Epidermal melanocyte (primary cell): ENCODE results near the gene METTL23.
"Not testable (repeated sequence)": the region's sequence is repeated elsewhere in the genome, so short reads cannot be mapped to it uniquely, and the experiment has no call there.

Experiments used
- DNase-seq: peaks from one replicate; pipeline ENCODE4 v3.0.0; 2011; ENCODE audit warnings: low spot score; ENCODE audit not compliant: insufficient read length

METTL23 gene

GRCh38 chr17:76695059-76695831, 31.4 kb upstream of the METTL23 start:
- no peak for DNase-seq

GRCh38 chr17:76696763-76697701, 29.6 kb upstream of the METTL23 start:
- no peak for DNase-seq

GRCh38 chr17:76697702-76698465, 28.8 kb upstream of the METTL23 start:
- DNase-seq, result no peak

GRCh38 chr17:76698466-76698977, 28.1 kb upstream of the METTL23 start:
- DNase-seq, result not testable (repeated sequence)

GRCh38 chr17:76700270-76700616, 26.4 kb upstream of the METTL23 start:
- DNase-seq, result no peak

GRCh38 chr17:76700617-76701470, 25.8 kb upstream of the METTL23 start:
- DNase-seq, result peak; percentile 53

GRCh38 chr17:76701471-76701967, 25.1 kb upstream of the METTL23 start:
- DNase-seq, result no peak

GRCh38 chr17:76702076-76702475, 24.6 kb upstream of the METTL23 start:
- no peak for DNase-seq

GRCh38 chr17:76702941-76703637, 23.6 kb upstream of the METTL23 start:
- no peak for DNase-seq

GRCh38 chr17:76704805-76705204, 21.8 kb upstream of the METTL23 start:
- no peak for DNase-seq

- DNase-seq, result no peak
These were observed 19.8 kb upstream of the METTL23 start for GRCh38 chr17:76706817-76707216.

GRCh38 chr17:76707985-76708807, 18.4 kb upstream of the METTL23 start:
- DNase-seq, result peak; percentile 18

- DNase-seq, result peak; percentile 86
These were observed 17.3 kb upstream of the METTL23 start for GRCh38 chr17:76709077-76709950.

- DNase-seq, result peak; percentile 17
These were observed 16.4 kb upstream of the METTL23 start for GRCh38 chr17:76709951-76710862.

- peak; percentile 59 for DNase-seq
These were observed 15.6 kb upstream of the METTL23 start, which contains the start of gene MXRA7 for GRCh38 chr17:76710863-76711611. Gene MXRA7, minus strand, starts transcription at chr17:76710965. Its CDS starts 19 bp downstream, at chr17:76710946.

GRCh38 chr17:76712321-76712720, 14.3 kb upstream of the METTL23 start:
- not testable (repeated sequence) for DNase-seq
